Measurements from ENCODE around the gene CKM.
A peak's percentile ranks its signal among the peaks of the same experiment; 100 is the strongest.
"Not testable (repeated sequence)": the region's sequence is repeated elsewhere in the genome, so short reads cannot be mapped to it uniquely, and the experiment has no call there.

The CKM gene

GRCh38 chr19:45321848-45322247 lies 827 bp downstream of the CKM start:
- no peak for DNase-seq (ENCODE audit: low read depth)
- TF ChIP-seq CTCF (IDR thresholded peaks at IDR 0.05; ENCODE audit: insufficient read depth, low read depth, low read length, missing control alignments): no peak
- H3K4me3 ChIP-seq (ENCODE audit: low read length): no peak overlapping the region

GRCh38 chr19:45320997-45321775 lies 1.5 kb downstream of the CKM start:
- no peak overlapping the region for H3K4me3 ChIP-seq (ENCODE audit: low read length)
- TF ChIP-seq CTCF (IDR thresholded peaks at IDR 0.05; ENCODE audit: insufficient read depth, low read depth, low read length, missing control alignments): no peak
- peak; percentile 22 for DNase-seq (ENCODE audit: low read depth)

- no peak for DNase-seq (ENCODE audit: low read depth)
- H3K4me3 ChIP-seq (ENCODE audit: low read length): no peak overlapping the region
- TF ChIP-seq CTCF (IDR thresholded peaks at IDR 0.05; ENCODE audit: insufficient read depth, low read depth, low read length, missing control alignments): no peak
Observed at GRCh38 chr19:45315304-45315703, 7.4 kb downstream of the CKM start.

GRCh38 chr19:45314708-45315245 lies 7.9 kb downstream of the CKM start:
- no peak overlapping the region for H3K4me3 ChIP-seq (ENCODE audit: low read length)
- no peak for DNase-seq (ENCODE audit: low read depth)
- no peak for TF ChIP-seq CTCF (IDR thresholded peaks at IDR 0.05; ENCODE audit: insufficient read depth, low read depth, low read length, missing control alignments)

- not testable (repeated sequence) for DNase-seq (ENCODE audit: low read depth)
Observed at GRCh38 chr19:45312285-45312684, 10.4 kb downstream of the CKM start.

GRCh38 chr19:45311621-45312020 lies 11.1 kb downstream of the CKM start:
- no peak overlapping the region for H3K4me3 ChIP-seq (ENCODE audit: low read length)
- no peak for DNase-seq (ENCODE audit: low read depth)
- TF ChIP-seq CTCF (IDR thresholded peaks at IDR 0.05; ENCODE audit: insufficient read depth, low read depth, low read length, missing control alignments): no peak

More at GRCh38 chr19:45312285-45312684, 10.4 kb downstream of the CKM start:
- H3K4me3 ChIP-seq (ENCODE audit: low read length): not testable (repeated sequence)

- not testable (repeated sequence) for DNase-seq (ENCODE audit: low read depth); H3K4me3 ChIP-seq (ENCODE audit: low read length)
Observed at GRCh38 chr19:45309322-45309721, 13.4 kb downstream of the CKM start.

GRCh38 chr19:45307361-45307760 lies 15.3 kb downstream of the CKM start:
- H3K4me3 ChIP-seq (ENCODE audit: low read length): no peak overlapping the region
- DNase-seq (ENCODE audit: low read depth): no peak
- no peak for TF ChIP-seq CTCF (IDR thresholded peaks at IDR 0.05; ENCODE audit: insufficient read depth, low read depth, low read length, missing control alignments)

All from epithelial cell of esophagus (primary cell).